ENCODE data around the gene THOP1. TPM values are rescaled to one million over a fixed set of nuclear protein-coding genes. Genes with fewer than 3 reads are reported as not detected.
A peak's percentile ranks its signal among the peaks of the same experiment; 100 is the strongest.

THOP1 gene
- total RNA-seq, 1 experiment from 2014 or later: 179 TPM

- H3K36me3 ChIP-seq: no peaks in the 10 kb centered on the region
- H3K4me3 ChIP-seq: no peak overlapping the region
- H3K27me3 ChIP-seq: no peaks in the 10 kb centered on the region
- no peak for DNase-seq
- no peaks in the 10 kb centered on the region for H3K9me3 ChIP-seq
Measured at GRCh38 chr19:2771786-2772674, 13.3 kb upstream of the THOP1 start.

- no peaks in the 10 kb centered on the region for H3K9me3 ChIP-seq
- no peak for DNase-seq
- H3K27me3 ChIP-seq: no peaks in the 10 kb centered on the region
- H3K36me3 ChIP-seq: peaks cover 2% of the 10 kb centered on the region; the same call in 1 of the 2 replicates
- no peak overlapping the region for H3K4me3 ChIP-seq
Measured at GRCh38 chr19:2774083-2774679, 11.1 kb upstream of the THOP1 start.

- no peaks in the 10 kb centered on the region for H3K9me3 ChIP-seq
- no peak for DNase-seq
- no peaks in the 10 kb centered on the region for H3K27me3 ChIP-seq
- no peak overlapping the region for H3K4me3 ChIP-seq
- H3K36me3 ChIP-seq: peaks cover 4% of the 10 kb centered on the region; the same call in 1 of the 2 replicates
Measured at GRCh38 chr19:2774953-2775555, 10.2 kb upstream of the THOP1 start.

- Histone ChIP-seq H3K4me3 (no peak overlapping the region), H3K36me3 (peaks cover 4% of the 10 kb centered on the region; the same call in 1 of the 2 replicates), H3K27me3 (no peaks in the 10 kb centered on the region), H3K9me3 (no peaks in the 10 kb centered on the region)
- peak; percentile 71 for DNase-seq
Measured at GRCh38 chr19:2775556-2776430, 9.5 kb upstream of the THOP1 start.

- Histone ChIP-seq H3K9me3 (no peaks in the 10 kb centered on the region), H3K27me3 (no peaks in the 10 kb centered on the region), H3K4me3 (no peak overlapping the region), H3K36me3 (peaks cover 10% of the 10 kb centered on the region; the same call in 1 of the 2 replicates)
- no peak for DNase-seq
Measured at GRCh38 chr19:2777952-2778683, 7.2 kb upstream of the THOP1 start.

- Histone ChIP-seq H3K9me3 (no peaks in the 10 kb centered on the region), H3K27me3 (no peaks in the 10 kb centered on the region), H3K4me3 (no peak overlapping the region), H3K36me3 (peaks cover 10% of the 10 kb centered on the region; the same call in 1 of the 2 replicates)
- no peak for DNase-seq
Measured at GRCh38 chr19:2779121-2779740, 6.1 kb upstream of the THOP1 start.

- no peaks in the 10 kb centered on the region for H3K27me3 ChIP-seq
- no peak overlapping the region for H3K4me3 ChIP-seq
- DNase-seq: no peak
- peaks cover 10% of the 10 kb centered on the region; the same call in 1 of the 2 replicates for H3K36me3 ChIP-seq
- H3K9me3 ChIP-seq: no peaks in the 10 kb centered on the region
Measured at GRCh38 chr19:2780284-2780683, 5.0 kb upstream of the THOP1 start.

- peaks cover 10% of the 10 kb centered on the region; the same call in 1 of the 2 replicates for H3K36me3 ChIP-seq
- peak overlapping the region; percentile 96 for H3K4me3 ChIP-seq
- DNase-seq: no peak
- H3K27me3 ChIP-seq: no peaks in the 10 kb centered on the region
- no peaks in the 10 kb centered on the region for H3K9me3 ChIP-seq
Measured at GRCh38 chr19:2782329-2782935, 2.9 kb upstream of the THOP1 start.

GRCh38 chr19:2782936-2783780 is 2.1 kb upstream of the THOP1 start, which contains the start of gene SGTA:
Gene SGTA (minus strand): TSS chr19:2783273. CDS start chr19:2769068, 14,205 bp downstream.
- H3K27me3 ChIP-seq: no peaks in the 10 kb centered on the region
- H3K36me3 ChIP-seq: peaks cover 10% of the 10 kb centered on the region; the same call in 1 of the 2 replicates
- H3K9me3 ChIP-seq: no peaks in the 10 kb centered on the region
- peak; percentile 96 for DNase-seq
- peak within 1 kb of the TSS; percentile 96 for H3K4me3 ChIP-seq

- Histone ChIP-seq H3K4me3 (peak overlapping the region; percentile 8; the same call in 1 of the 2 replicates), H3K9me3 (no peaks in the 10 kb centered on the region), H3K27me3 (no peaks in the 10 kb centered on the region), H3K36me3 (peaks cover 10% of the 10 kb centered on the region; the same call in 1 of the 2 replicates)
- DNase-seq: no peak
Measured at GRCh38 chr19:2783781-2784145, 1.5 kb upstream of the THOP1 start.

- no peaks in the 10 kb centered on the region; the same call in 1 of the 2 replicates for H3K36me3 ChIP-seq
- no peak for DNase-seq
- no peak overlapping the region for H3K4me3 ChIP-seq
- H3K9me3 ChIP-seq: no peaks in the 10 kb centered on the region
- no peaks in the 10 kb centered on the region for H3K27me3 ChIP-seq
Measured at GRCh38 chr19:2787115-2787514, 1.8 kb downstream of the THOP1 start.

GRCh38 chr19:2788237-2788636 is 2.9 kb downstream of the THOP1 start:
- Histone ChIP-seq H3K9me3 (no peaks in the 10 kb centered on the region), H3K36me3 (no peaks in the 10 kb centered on the region; the same call in 1 of the 2 replicates), H3K4me3 (no peak overlapping the region), H3K27me3 (no peaks in the 10 kb centered on the region)
- no peak for DNase-seq

GRCh38 chr19:2790194-2790556 is 4.9 kb downstream of the THOP1 start:
- H3K9me3 ChIP-seq: no peaks in the 10 kb centered on the region
- H3K36me3 ChIP-seq: no peaks in the 10 kb centered on the region; the same call in none of the 2 replicates
- no peak for DNase-seq
- H3K27me3 ChIP-seq: no peaks in the 10 kb centered on the region
- H3K4me3 ChIP-seq: no peak overlapping the region

GRCh38 chr19:2790557-2791271 is 5.4 kb downstream of the THOP1 start:
- Histone ChIP-seq H3K27me3 (no peaks in the 10 kb centered on the region), H3K9me3 (no peaks in the 10 kb centered on the region), H3K4me3 (no peak overlapping the region), H3K36me3 (no peaks in the 10 kb centered on the region; the same call in none of the 2 replicates)
- DNase-seq: no peak

Data from MG63 (cell line).